GM12865 (cell line): ENCODE measurements around the gene MYH7.

ENCODE experiments used
- DNase-seq: peaks from one replicate; pipeline ENCODE4 v3.0.0; 2010; ENCODE audit warnings: low read depth
- H3K4me3 ChIP-seq: 2 replicates; pipeline ENCODE4 v1.5.1; 2011; ENCODE audit warnings: mild to moderate bottlenecking, low read depth, low read length, control low read depth
- CTCF ChIP-seq: IDR thresholded peaks from 2 replicates; pipeline ENCODE4 v1.5.1; 2011; ENCODE audit warnings: low read length, control low read depth, low read depth, inconsistent platforms; ENCODE audit not compliant: insufficient read depth; ENCODE audit errors: missing control alignments

MYH7 gene

DNA sequence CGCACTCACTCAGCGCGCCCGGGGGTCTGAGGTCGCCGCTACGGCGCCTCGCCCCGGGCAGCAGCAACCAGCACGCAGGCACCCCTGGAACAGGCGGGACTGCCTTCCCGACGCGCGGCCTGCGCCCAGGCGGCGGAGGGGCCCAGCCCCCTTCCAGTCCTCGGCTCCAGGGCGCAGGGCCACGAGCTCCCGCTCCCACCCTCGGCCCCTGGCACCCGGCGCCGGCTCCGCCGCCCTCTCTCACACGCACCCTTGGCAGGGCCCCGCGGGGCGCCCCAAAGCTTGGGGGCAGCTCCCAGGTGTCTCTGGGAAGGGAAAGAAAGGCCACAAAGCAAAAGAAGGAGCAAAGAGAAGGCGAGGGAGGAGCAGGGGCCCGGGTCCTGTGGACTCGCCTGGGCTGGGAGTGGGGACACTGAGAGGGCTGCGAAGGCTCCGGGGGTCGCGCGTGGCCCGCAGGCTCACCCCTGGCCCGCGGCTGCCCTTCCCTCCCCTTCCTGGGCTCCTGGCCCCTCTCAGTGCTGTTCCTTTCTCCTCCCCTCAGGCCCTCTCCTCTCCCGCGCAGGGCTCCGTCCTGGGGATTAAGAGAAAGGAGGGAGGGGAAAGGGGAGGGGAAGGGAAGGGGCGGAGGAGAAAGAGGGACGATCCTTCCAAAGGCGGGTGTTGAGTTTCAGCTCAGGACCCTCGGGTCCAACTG is 69.6 kb downstream of the MYH7 start:
- DNase-seq: no peak
- no peak for TF ChIP-seq CTCF

GRCh38 chr14:23365036-23365731 is 70.3 kb downstream of the MYH7 start, which contains the start of gene EFS:
TSS of gene EFS (minus strand) at chr14:23365172. CDS start at chr14:23365025, 147 bp downstream.
- TF ChIP-seq CTCF: no peak
- DNase-seq: no peak
- H3K4me3 ChIP-seq: no peak within 1 kb of the TSS

More for the DNA sequence above, 69.6 kb downstream of the MYH7 start:
- H3K4me3 ChIP-seq: no peak overlapping the region

- TF ChIP-seq CTCF: no peak
- DNase-seq: no peak
- no peak overlapping the region for H3K4me3 ChIP-seq
These were observed 71.1 kb downstream of the MYH7 start for GRCh38 chr14:23364164-23365035.
